Measurements from ENCODE around the gene SLC44A3.

The SLC44A3 gene

GRCh38 chr1:94906382-94906781 lies 86.2 kb downstream of the SLC44A3 start:
- no peaks in the 10 kb centered on the region for H3K4me1 Mint-ChIP-seq (ENCODE audit: low read depth)
- no peak overlapping the region for H3K4me3 Mint-ChIP-seq
- H3K27ac Mint-ChIP-seq, result no peak overlapping the region
- H3K9me3 Mint-ChIP-seq, result no peaks in the 10 kb centered on the region
- H3K27me3 Mint-ChIP-seq (ENCODE audit: low read depth), result no peaks in the 10 kb centered on the region
- no peaks in the 10 kb centered on the region for H3K36me3 Mint-ChIP-seq (ENCODE audit: low read depth)

- Mint-ChIP-seq H3K36me3 (ENCODE audit: low read depth) (no peaks in the 10 kb centered on the region), H3K27ac (no peak overlapping the region), H3K9me3 (no peaks in the 10 kb centered on the region), H3K4me3 (no peak overlapping the region), H3K27me3 (ENCODE audit: low read depth) (no peaks in the 10 kb centered on the region), H3K4me1 (ENCODE audit: low read depth) (no peaks in the 10 kb centered on the region)
Measured at GRCh38 chr1:94907136-94907535, 87.0 kb downstream of the SLC44A3 start.

- no peak overlapping the region for H3K27ac Mint-ChIP-seq
- H3K36me3 Mint-ChIP-seq (ENCODE audit: low read depth), result no peaks in the 10 kb centered on the region
- no peaks in the 10 kb centered on the region for H3K9me3 Mint-ChIP-seq
- no peak overlapping the region for H3K4me3 Mint-ChIP-seq
- peaks cover 3% of the 10 kb centered on the region for H3K27me3 Mint-ChIP-seq (ENCODE audit: low read depth)
- no peaks in the 10 kb centered on the region for H3K4me1 Mint-ChIP-seq (ENCODE audit: low read depth)
Measured at GRCh38 chr1:94908190-94908589, 88.0 kb downstream of the SLC44A3 start.

GRCh38 chr1:94908965-94909364 lies 88.8 kb downstream of the SLC44A3 start:
- Mint-ChIP-seq H3K27me3 (ENCODE audit: low read depth) (peaks cover 11% of the 10 kb centered on the region), H3K27ac (no peak overlapping the region), H3K4me1 (ENCODE audit: low read depth) (no peaks in the 10 kb centered on the region), H3K9me3 (no peaks in the 10 kb centered on the region), H3K36me3 (ENCODE audit: low read depth) (no peaks in the 10 kb centered on the region), H3K4me3 (no peak overlapping the region)

GRCh38 chr1:94909486-94909885 lies 89.3 kb downstream of the SLC44A3 start:
- no peak overlapping the region for H3K27ac Mint-ChIP-seq
- no peaks in the 10 kb centered on the region for H3K4me1 Mint-ChIP-seq (ENCODE audit: low read depth)
- no peak overlapping the region for H3K4me3 Mint-ChIP-seq
- peaks cover 16% of the 10 kb centered on the region for H3K27me3 Mint-ChIP-seq (ENCODE audit: low read depth)
- no peaks in the 10 kb centered on the region for H3K36me3 Mint-ChIP-seq (ENCODE audit: low read depth)
- no peaks in the 10 kb centered on the region for H3K9me3 Mint-ChIP-seq

- Mint-ChIP-seq H3K9me3 (no peaks in the 10 kb centered on the region), H3K4me1 (ENCODE audit: low read depth) (no peaks in the 10 kb centered on the region), H3K36me3 (ENCODE audit: low read depth) (no peaks in the 10 kb centered on the region), H3K27ac (no peak overlapping the region), H3K4me3 (no peak overlapping the region), H3K27me3 (ENCODE audit: low read depth) (peaks cover 21% of the 10 kb centered on the region)
Measured at GRCh38 chr1:94912263-94913184, 92.4 kb downstream of the SLC44A3 start.

GRCh38 chr1:94917251-94917650 lies 97.1 kb downstream of the SLC44A3 start:
- Mint-ChIP-seq H3K27me3 (ENCODE audit: low read depth) (peaks cover 25% of the 10 kb centered on the region), H3K36me3 (ENCODE audit: low read depth) (no peaks in the 10 kb centered on the region), H3K9me3 (no peaks in the 10 kb centered on the region), H3K4me3 (no peak overlapping the region), H3K4me1 (ENCODE audit: low read depth) (no peaks in the 10 kb centered on the region), H3K27ac (no peak overlapping the region)

GRCh38 chr1:94919241-94920030 lies 99.3 kb downstream of the SLC44A3 start:
- Mint-ChIP-seq H3K27ac (no peak overlapping the region), H3K4me1 (ENCODE audit: low read depth) (no peaks in the 10 kb centered on the region), H3K27me3 (ENCODE audit: low read depth) (peaks cover 17% of the 10 kb centered on the region), H3K9me3 (no peaks in the 10 kb centered on the region), H3K4me3 (no peak overlapping the region), H3K36me3 (ENCODE audit: low read depth) (no peaks in the 10 kb centered on the region)

- Mint-ChIP-seq H3K4me3 (no peak overlapping the region), H3K9me3 (no peaks in the 10 kb centered on the region), H3K4me1 (ENCODE audit: low read depth) (no peaks in the 10 kb centered on the region), H3K36me3 (ENCODE audit: low read depth) (no peaks in the 10 kb centered on the region), H3K27ac (no peak overlapping the region), H3K27me3 (ENCODE audit: low read depth) (peaks cover 23% of the 10 kb centered on the region)
Measured at GRCh38 chr1:94920061-94920460, 99.9 kb downstream of the SLC44A3 start.

GRCh38 chr1:94921977-94922376 lies 101.8 kb downstream of the SLC44A3 start:
- H3K4me3 Mint-ChIP-seq, result no peak overlapping the region
- peaks cover 29% of the 10 kb centered on the region for H3K27me3 Mint-ChIP-seq (ENCODE audit: low read depth)
- peaks cover 5% of the 10 kb centered on the region for H3K4me1 Mint-ChIP-seq (ENCODE audit: low read depth)
- H3K36me3 Mint-ChIP-seq (ENCODE audit: low read depth), result no peaks in the 10 kb centered on the region
- no peaks in the 10 kb centered on the region for H3K9me3 Mint-ChIP-seq
- H3K27ac Mint-ChIP-seq, result no peak overlapping the region

GRCh38 chr1:94922761-94923331 lies 102.7 kb downstream of the SLC44A3 start:
- no peak overlapping the region for H3K4me3 Mint-ChIP-seq
- peaks cover 4% of the 10 kb centered on the region for H3K36me3 Mint-ChIP-seq (ENCODE audit: low read depth)
- H3K4me1 Mint-ChIP-seq (ENCODE audit: low read depth), result peaks cover 9% of the 10 kb centered on the region
- H3K9me3 Mint-ChIP-seq, result no peaks in the 10 kb centered on the region
- peaks cover 35% of the 10 kb centered on the region for H3K27me3 Mint-ChIP-seq (ENCODE audit: low read depth)
- no peak overlapping the region for H3K27ac Mint-ChIP-seq

- Mint-ChIP-seq H3K27me3 (ENCODE audit: low read depth) (peaks cover 52% of the 10 kb centered on the region), H3K27ac (no peak overlapping the region), H3K9me3 (no peaks in the 10 kb centered on the region), H3K4me1 (ENCODE audit: low read depth) (peaks cover 9% of the 10 kb centered on the region), H3K4me3 (peak overlapping the region; percentile 84), H3K36me3 (ENCODE audit: low read depth) (peaks cover 4% of the 10 kb centered on the region)
Measured at GRCh38 chr1:94925004-94925403, 104.8 kb downstream of the SLC44A3 start.

- H3K4me1 Mint-ChIP-seq (ENCODE audit: low read depth), result peaks cover 9% of the 10 kb centered on the region
- peaks cover 56% of the 10 kb centered on the region for H3K27me3 Mint-ChIP-seq (ENCODE audit: low read depth)
- peak overlapping the region; percentile 84 for H3K4me3 Mint-ChIP-seq
- peaks cover 4% of the 10 kb centered on the region for H3K36me3 Mint-ChIP-seq (ENCODE audit: low read depth)
- no peaks in the 10 kb centered on the region for H3K9me3 Mint-ChIP-seq
- H3K27ac Mint-ChIP-seq, result no peak overlapping the region
Measured at GRCh38 chr1:94925561-94926125, 105.5 kb downstream of the SLC44A3 start.

- Mint-ChIP-seq H3K27me3 (ENCODE audit: low read depth) (peaks cover 60% of the 10 kb centered on the region), H3K27ac (no peak overlapping the region), H3K4me3 (peak overlapping the region; percentile 84)
Measured at GRCh38 chr1:94926126-94926914, 106.2 kb downstream of the SLC44A3 start.

More at GRCh38 chr1:94926126-94926914, 106.2 kb downstream of the SLC44A3 start:
- no peaks in the 10 kb centered on the region for H3K9me3 Mint-ChIP-seq
- peaks cover 4% of the 10 kb centered on the region for H3K36me3 Mint-ChIP-seq (ENCODE audit: low read depth)
- H3K4me1 Mint-ChIP-seq (ENCODE audit: low read depth), result peaks cover 9% of the 10 kb centered on the region

Data from T-helper 1 cell treated with Interleukin-12 subunit alpha and Interleukin-12 subunit beta and Interleukin-4 antibody, amounts not matched to agents 30 μg/mL and 1 μg/mL, for 36 hours (primary cell).